Activated CD8-positive, alpha-beta T cell treated with anti-CD3 and anti-CD28 coated beads for 36 hours (primary cell): ENCODE data around the gene LOC128125822.
"Not testable (repeated sequence)": the region's sequence is repeated elsewhere in the genome, so short reads cannot be mapped to it uniquely, and the experiment has no call there.

Source experiments
- ATAC-seq: fragments of 200-7000 bp; cut with Tn5 transposase; one replicate; pipeline ENCODE4 v1.10.0; 2021; ENCODE audit warnings: mild to moderate bottlenecking, moderate library complexity
- CTCF ChIA-PET: fragments of 350-600 bp; sonication (Branson Sonifier 250); formaldehyde crosslinking; loops from one replicate; lab custom pipeline; 2021; ENCODE audit warnings: antibody characterized with exemption; lab: Charles Lee
- POLR2A ChIA-PET: fragments of 350-600 bp; sonication (Branson Sonifier 250); formaldehyde crosslinking; loops from one replicate; lab custom pipeline; 2021; ENCODE audit warnings: antibody characterized with exemption; lab: Charles Lee
- DNase-seq: peaks from one replicate; pipeline ENCODE4 v3.0.0-alpha.2; 2020
- H3K27ac Mint-ChIP-seq: one replicate; pipeline ENCODE4 v1.8.0; 2021; ENCODE audit warnings: mild to moderate bottlenecking, mixed read lengths
- H3K27me3 Mint-ChIP-seq: one replicate; pipeline ENCODE4 v1.8.0; 2021; ENCODE audit warnings: mixed read lengths
- H3K36me3 Mint-ChIP-seq: one replicate; pipeline ENCODE4 v1.8.0; 2021; ENCODE audit warnings: low read depth, mixed read lengths
- H3K4me1 Mint-ChIP-seq: one replicate; pipeline ENCODE4 v1.8.0; 2021; ENCODE audit warnings: low read depth, mixed read lengths
- H3K4me3 Mint-ChIP-seq: one replicate; pipeline ENCODE4 v1.8.0; 2021; ENCODE audit warnings: mild to moderate bottlenecking, moderate library complexity, mixed read lengths
- H3K9me3 Mint-ChIP-seq: one replicate; pipeline ENCODE4 v1.8.0; 2021; ENCODE audit warnings: mixed read lengths
- intact Hi-C: fragments of 100-400 bp; cut with micrococcal nuclease; formaldehyde crosslinking; loops from one replicate; pipeline ENCODE4 v1.10.0; 2022
- TF ChIP-seq, protein P1 (sequence below): fragments of 200-600 bp; IDR thresholded peaks from one replicate; pipeline ENCODE4 v1.8.0; 2022; ENCODE audit warnings: antibody characterized with exemption, mild to moderate bottlenecking

LOC128125822 gene

DNA sequence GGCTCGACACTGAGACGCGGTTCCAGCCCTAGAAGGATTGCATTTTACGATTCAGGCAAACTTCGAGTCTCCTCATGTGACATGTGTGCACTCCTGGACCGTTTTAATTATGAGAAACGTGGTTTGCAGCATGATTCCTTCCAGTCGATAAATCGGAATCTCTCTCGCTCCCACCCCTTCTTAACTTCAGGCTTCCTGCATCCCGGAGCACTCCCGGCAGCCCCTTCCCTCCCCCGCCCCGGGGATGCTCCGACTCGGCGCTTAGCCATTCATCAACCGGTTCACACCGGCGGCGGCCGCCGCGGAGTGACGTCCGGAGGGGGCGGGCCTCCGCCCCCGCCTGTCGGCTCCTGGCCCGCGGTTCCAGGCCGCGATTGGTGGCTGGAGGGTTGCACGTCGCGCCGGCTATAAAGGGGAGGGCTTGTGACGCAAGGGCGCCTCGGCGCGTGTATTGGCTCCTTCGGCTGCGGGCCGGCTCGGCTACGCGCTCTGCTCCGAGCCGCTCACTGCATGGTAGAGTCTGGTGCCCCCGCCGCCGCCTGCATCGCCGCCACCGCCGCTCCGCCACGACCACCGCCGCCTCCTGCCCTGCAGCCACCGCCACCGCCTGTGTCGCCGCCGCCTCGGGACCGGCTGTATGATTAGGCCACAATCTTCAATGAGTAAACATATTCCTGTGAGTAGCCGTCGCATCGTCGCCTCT lies at the start of gene LOC128125822, which contains the start of gene PTP4A1:
Gene LOC128125822 (plus strand): TSS at position 437 of the 703 bp plus-strand sequence.
Gene PTP4A1 (plus strand): TSS at position 437 of the 703 bp plus-strand sequence. CDS start 4,401 bp downstream, outside the sequence.
- ChIA-PET POLR2A (no interaction called here), CTCF (interaction anchor here (2.0 kb wide), 1 partner anchor 26 kb away, joined by 5 read pairs; no protein-coding TSS in a partner anchor)
- ATAC-seq (peak; percentile 92), DNase-seq (peak; percentile 97)
- Mint-ChIP-seq H3K9me3 (no peaks in the 10 kb centered on the region), H3K27ac (peak within 1 kb of the TSS; percentile 95), H3K36me3 (peaks cover 30% of the 10 kb centered on the region), H3K27me3 (no peaks in the 10 kb centered on the region), H3K4me3 (peak within 1 kb of the TSS; percentile 93), H3K4me1 (peaks cover 22% of the 10 kb centered on the region)
- TF ChIP-seq, protein P1, sequence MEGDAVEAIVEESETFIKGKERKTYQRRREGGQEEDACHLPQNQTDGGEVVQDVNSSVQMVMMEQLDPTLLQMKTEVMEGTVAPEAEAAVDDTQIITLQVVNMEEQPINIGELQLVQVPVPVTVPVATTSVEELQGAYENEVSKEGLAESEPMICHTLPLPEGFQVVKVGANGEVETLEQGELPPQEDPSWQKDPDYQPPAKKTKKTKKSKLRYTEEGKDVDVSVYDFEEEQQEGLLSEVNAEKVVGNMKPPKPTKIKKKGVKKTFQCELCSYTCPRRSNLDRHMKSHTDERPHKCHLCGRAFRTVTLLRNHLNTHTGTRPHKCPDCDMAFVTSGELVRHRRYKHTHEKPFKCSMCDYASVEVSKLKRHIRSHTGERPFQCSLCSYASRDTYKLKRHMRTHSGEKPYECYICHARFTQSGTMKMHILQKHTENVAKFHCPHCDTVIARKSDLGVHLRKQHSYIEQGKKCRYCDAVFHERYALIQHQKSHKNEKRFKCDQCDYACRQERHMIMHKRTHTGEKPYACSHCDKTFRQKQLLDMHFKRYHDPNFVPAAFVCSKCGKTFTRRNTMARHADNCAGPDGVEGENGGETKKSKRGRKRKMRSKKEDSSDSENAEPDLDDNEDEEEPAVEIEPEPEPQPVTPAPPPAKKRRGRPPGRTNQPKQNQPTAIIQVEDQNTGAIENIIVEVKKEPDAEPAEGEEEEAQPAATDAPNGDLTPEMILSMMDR = no peak
- intact Hi-C loops = no loop called here

- H3K36me3 Mint-ChIP-seq = not testable (repeated sequence)
Observed at GRCh38 chr6:63522911-63523287, 49.4 kb upstream of the LOC128125822 start.

GRCh38 chr6:63523630-63524029 lies 48.6 kb upstream of the LOC128125822 start:
- ATAC-seq = no peak
- no peaks in the 10 kb centered on the region for H3K36me3 Mint-ChIP-seq
- TF ChIP-seq, protein P1 = no peak
- DNase-seq = no peak
- H3K4me1 Mint-ChIP-seq = peaks cover 7% of the 10 kb centered on the region
- H3K27me3 Mint-ChIP-seq = peaks cover 2% of the 10 kb centered on the region
- no peaks in the 10 kb centered on the region for H3K9me3 Mint-ChIP-seq
- no peak overlapping the region for H3K27ac Mint-ChIP-seq
- ChIA-PET CTCF (interaction anchor here (0.6 kb wide), 1 partner anchor 314 kb away, joined by 3 read pairs; no protein-coding TSS in a partner anchor), POLR2A (no interaction called here)
- no peak overlapping the region for H3K4me3 Mint-ChIP-seq
- intact Hi-C loops = no loop called here

More at GRCh38 chr6:63522911-63523287, 49.4 kb upstream of the LOC128125822 start:
- intact Hi-C loops, ATAC-seq, H3K4me1 Mint-ChIP-seq, H3K27me3 Mint-ChIP-seq, DNase-seq, POLR2A ChIA-PET, H3K9me3 Mint-ChIP-seq, H3K27ac Mint-ChIP-seq, H3K4me3 Mint-ChIP-seq: not testable (repeated sequence)
- CTCF ChIA-PET = interaction anchor here (0.6 kb wide), 1 partner anchor 314 kb away, joined by 3 read pairs; no protein-coding TSS in a partner anchor

GRCh38 chr6:63525186-63525878 lies 46.9 kb upstream of the LOC128125822 start:
- ATAC-seq = no peak
- intact Hi-C loops = no loop called here
- H3K4me1 Mint-ChIP-seq = peaks cover 14% of the 10 kb centered on the region
- H3K9me3 Mint-ChIP-seq = no peaks in the 10 kb centered on the region
- H3K4me3 Mint-ChIP-seq = no peak overlapping the region
- DNase-seq = no peak
- peaks cover 2% of the 10 kb centered on the region for H3K27me3 Mint-ChIP-seq
- H3K36me3 Mint-ChIP-seq = no peaks in the 10 kb centered on the region
- ChIA-PET POLR2A (no interaction called here), CTCF (no interaction called here)
- no peak overlapping the region for H3K27ac Mint-ChIP-seq
- TF ChIP-seq, protein P1 = no peak

DNA sequence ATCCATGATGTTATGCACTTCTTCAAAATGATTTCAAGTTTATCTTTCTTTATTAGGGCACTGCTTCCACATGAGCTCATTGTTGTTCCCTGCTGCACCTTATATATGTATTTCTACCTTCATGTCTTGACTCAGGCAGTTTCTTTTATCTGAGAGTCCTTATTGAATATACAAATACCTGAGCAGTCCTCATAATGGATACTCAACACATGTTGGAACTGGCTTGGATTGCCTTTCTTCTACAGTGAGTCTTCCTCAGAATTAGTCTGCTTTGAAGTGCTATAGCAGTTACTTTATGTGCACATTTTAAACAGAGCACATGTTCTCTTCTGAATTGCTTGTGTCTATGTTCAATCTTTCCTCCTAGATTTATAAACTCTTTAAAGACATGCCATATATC lies 45.3 kb upstream of the LOC128125822 start:
- Mint-ChIP-seq H3K4me3 (no peak overlapping the region), H3K4me1 (peaks cover 14% of the 10 kb centered on the region), H3K27me3 (no peaks in the 10 kb centered on the region), H3K9me3 (no peaks in the 10 kb centered on the region), H3K36me3 (no peaks in the 10 kb centered on the region), H3K27ac (no peak overlapping the region)
- DNase-seq (no peak), ATAC-seq (no peak)
- TF ChIP-seq, protein P1 = no peak
- intact Hi-C loops = no loop called here
- CTCF ChIA-PET = no interaction called here
- POLR2A ChIA-PET = no interaction called here
